Muscle of arm (tissue), 12 donors: Measurements from ENCODE around the gene MAU2. TPM values are rescaled to one million over a fixed set of nuclear protein-coding genes. Genes with fewer than 3 reads are reported as not detected.
A peak's percentile ranks its signal among the peaks of the same experiment; 100 is the strongest.
"Not testable (repeated sequence)": the region's sequence is repeated elsewhere in the genome, so short reads cannot be mapped to it uniquely, and the experiment has no call there.

ENCODE experiments used
- DNase-seq: peaks from one replicate; pipeline ENCODE4 v3.0.0-alpha.2; 2013
- polyA plus RNA-seq, 12 donors: library from polyadenylated mRNA; unstranded; fragments of 120-200 nt; gene quantifications; one replicate each; pipeline ENCODE4 v1.2.1, GENCODE V29; 2013; ENCODE audit not compliant: insufficient read length in 12 of 12

MAU2 gene
- polyA plus RNA-seq, 12 donors = 30.4 to 112 (median 47.5) TPM

DNA sequence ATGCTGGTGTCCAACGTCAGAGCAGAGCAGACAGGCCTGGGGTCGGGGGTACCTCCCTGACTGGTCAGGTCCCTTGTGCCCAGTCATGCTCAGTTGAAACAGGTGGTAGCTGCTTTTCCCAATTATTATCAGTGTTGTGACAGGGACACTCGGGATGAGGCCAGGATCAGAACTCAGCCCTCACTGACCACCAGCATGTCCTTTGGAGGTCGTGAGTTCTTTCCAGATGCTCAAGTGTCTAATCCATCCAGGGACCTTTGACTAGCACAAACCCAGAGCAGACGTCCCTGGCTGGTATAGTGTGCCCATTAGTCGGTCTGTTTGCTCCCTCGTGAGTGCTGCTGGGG lies 22.4 kb downstream of the MAU2 start:
- no peak for DNase-seq

DNA sequence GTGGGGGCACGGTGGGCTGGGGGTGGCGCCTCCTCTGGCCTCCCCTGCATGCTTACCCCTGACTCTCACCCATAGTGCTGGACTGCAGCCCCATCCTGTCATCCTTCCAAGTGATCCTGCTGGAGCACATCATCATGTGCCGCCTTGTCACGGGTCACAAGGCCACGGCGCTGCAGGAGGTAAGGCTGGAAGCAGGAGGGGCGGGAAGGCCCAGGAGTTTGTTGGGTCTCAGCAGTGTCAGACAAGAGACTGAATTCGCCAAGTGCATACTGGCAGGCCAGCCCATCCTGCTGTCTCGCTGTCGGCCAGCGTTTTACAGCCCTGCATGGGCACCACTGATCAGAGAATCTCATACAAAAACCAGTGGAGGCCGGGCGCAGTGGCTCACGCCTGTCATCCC lies 23.1 kb downstream of the MAU2 start:
- no peak for DNase-seq

DNA sequence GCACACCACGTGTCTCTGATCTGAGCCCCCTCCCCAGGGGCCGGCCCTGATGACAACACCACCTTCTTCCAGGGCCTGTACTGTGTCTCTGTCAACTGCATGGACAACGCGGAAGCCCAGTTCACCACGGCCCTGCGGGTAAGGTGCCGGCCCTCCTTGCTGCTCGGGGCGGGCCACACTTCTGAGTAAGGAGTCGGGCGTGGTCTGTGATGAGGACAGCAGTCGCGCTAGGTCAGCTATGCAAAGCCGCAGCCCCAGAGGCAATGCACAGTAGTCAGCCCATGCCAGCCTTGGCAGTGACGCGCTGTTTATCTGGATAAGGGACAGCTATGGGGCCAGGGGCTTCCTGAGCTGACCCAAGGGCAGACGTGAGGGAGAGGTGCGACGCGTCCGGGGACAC lies 24.6 kb downstream of the MAU2 start:
- DNase-seq = no peak

DNA sequence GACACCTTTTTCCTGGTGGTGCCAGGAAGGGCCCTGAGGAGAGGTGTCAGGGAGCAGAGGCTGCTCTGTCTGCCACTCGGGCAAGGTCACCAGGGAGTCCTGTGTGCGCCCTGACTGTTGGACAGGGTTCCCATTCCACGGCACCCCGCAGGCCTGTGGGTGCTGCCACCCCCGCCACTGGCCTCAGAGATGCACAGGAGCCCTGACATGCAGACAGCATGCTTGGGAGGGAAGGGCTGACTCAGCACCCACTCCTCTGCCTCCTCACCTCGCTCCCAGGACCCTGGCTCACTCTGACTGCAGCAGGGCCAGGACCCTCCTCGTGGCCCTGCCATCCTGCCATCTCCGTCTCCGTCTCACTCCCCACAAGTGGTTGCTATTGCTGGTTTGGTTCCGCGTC lies 25.3 kb downstream of the MAU2 start:
- no peak for DNase-seq

DNA sequence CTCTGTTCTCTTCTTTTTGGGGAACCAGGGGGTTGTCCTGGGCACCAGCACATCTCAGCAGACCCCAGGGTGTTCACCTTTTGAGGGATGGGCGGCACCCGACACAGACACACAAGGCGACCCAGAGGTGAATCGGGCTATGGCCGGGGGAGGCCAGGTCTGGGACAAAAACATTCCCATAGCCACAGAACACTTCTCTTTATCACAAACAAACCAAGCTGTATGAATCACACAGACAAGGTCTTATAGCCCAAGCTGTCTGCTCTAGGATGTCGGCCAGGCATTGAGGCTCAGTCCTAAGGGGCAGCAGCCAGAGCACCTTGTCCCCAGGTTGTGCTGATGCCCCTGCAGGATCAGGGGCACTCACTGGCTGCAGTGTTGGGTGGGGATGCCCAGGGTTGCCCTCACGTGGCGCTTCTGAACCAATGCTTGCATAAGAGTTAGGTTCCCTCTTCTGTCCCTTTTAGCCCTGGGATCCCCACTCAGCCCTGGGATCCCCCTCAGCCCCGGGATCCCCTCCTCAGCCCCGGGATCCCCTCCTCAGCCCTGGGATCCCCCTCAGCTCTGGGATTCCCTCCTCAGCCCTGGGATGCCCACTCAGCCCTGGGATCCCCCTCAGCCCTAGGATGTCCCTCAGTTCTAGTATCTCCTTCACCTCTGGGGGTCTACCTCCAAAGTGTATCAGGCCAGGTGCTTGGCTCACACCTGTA lies 26.9 kb downstream of the MAU2 start:
- DNase-seq = no peak

DNA sequence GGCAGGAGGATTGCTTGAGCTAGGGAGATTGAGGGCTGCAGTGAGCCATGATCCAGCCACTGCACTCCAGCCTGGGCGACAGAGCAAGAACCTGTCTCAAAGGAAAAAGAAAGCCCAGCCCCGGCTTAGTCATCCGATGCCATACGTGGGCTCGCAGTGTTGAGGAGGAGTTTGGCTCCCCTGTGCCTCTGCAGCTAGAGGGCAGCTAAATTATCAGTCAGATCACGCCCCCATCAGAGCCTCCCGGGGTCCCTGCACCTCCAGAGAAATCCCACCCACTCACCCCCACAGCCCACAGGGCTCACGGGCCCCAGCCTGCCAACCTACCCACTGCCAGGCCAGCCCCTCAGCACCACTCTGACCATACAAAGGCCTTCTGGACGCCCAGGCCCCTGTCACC lies 27.6 kb downstream of the MAU2 start:
- DNase-seq = no peak

DNA sequence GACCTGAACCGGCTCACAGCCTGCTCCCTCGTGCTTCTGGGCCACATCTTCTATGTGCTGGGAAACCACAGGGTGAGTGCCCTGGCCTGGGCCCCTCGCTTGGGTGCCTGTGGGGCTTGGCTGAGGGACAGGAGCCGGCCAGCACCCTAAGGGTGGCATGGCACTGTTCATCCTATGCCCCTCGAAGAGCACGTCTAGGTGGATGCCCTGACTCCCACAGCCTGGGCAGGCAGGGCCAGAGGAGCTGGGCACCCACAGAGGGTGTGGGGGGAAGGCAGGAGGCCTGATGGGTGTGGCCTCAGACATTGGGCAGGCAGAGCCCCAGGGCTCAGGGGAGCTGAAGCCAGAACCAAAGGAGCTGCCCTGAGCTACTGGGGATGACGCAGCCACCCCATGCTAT lies 28.7 kb downstream of the MAU2 start:
- no peak for DNase-seq

DNA sequence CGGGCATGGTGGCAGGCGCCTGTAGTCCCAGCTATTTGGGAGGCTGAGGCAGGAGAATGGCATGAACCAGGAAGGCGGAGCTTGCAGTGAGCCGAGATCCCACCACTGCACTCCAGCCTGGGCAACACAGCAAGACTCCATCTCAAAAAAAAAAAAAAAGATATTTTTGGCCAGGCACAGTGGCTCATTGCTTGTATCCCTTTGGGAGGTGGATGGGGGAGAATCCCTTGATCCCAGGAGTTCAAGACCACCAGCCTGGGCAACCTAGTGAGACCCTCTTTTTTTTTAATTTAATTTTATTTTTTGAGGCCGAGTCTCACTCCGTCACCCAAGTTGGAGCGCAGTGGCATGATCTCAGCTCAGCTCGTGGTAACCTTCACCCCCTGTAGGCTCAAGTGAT lies 30.1 kb downstream of the MAU2 start:
- not testable (repeated sequence) for DNase-seq

DNA sequence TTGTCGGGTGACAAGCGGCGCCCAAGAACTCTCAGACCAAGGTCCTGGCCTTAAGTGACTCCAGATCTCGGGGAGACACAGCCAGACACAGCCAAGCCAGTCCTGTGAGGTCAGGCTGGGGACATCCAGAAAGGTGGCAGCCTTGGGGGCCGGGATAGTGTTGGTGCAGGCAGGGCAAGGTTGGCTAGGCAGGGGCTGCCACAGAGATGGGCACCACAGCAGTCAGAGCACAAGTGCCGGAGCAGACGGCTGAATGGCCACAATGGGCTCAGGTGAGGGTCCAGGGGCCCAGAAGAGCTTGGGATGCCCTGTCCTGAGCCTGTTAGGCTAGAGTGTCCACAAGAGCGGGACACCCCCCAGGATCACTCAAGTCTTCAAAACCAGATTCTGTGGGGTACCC lies 32.2 kb downstream of the MAU2 start:
- DNase-seq = no peak

DNA sequence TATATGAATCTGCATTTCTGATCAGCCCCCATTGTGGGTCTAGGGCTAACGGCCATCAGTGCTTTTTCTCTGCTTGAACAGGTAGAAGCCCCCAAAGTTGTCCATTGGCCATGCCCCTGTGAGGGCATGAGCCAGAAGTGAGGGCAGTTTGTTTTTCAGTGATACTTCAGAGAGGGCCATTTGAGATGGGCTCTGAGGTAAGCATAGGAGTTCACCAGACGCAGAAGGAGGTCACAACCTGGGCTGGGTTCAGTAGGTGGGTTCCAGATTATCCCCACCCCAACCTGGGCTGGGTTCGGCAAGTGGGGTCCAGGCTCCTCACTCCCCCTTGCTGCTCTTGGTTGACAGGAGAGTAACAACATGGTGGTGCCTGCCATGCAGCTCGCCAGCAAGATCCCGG lies 33.4 kb downstream of the MAU2 start:
- DNase-seq = no peak

DNA sequence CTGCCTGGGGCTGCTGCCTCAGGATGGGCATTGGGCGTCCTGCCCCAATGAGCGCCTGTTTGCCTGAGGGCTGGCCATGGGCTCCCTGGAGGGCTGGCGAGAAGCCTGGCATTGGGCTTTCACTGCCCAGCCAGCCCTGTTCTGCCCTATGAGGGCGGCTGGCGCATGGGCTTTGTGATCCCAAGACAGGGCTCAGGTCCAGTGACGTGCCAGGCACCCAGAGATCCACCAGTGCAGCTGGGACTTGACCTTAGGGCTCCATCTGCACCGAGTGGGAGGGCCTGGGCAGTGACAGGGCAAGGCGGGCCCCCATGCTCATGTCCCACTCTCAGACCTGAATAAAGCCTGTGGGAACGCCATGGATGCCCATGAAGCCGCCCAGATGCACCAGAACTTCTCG lies 34.3 kb downstream of the MAU2 start:
- DNase-seq = no peak

DNA sequence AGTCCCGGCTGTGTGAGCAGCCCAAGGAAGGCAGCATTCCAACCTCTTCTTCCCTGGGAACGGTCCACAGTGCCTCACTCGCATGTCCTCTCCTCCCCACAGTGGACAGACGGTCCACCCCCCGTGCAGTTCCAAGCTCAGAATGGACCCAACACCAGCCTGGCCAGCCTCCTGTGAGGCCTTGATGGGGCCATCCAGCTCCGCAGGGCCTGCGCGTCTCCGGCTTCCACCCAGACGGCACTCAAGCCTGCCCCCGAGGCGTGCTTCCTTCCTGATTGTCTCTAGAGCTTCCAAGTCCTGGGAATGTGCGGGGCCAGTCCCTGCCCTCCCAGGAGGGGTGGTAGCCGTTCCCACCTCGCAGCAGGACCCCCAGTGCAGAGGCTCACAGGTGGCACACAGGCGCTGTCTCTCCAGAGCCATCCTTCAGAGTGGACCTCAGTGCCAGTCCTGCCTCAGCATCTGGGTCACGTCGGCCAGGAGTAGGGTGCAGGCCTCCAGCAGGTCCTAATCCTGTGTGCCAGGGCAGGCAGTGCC lies 35.0 kb downstream of the MAU2 start:
- no peak for DNase-seq

DNA sequence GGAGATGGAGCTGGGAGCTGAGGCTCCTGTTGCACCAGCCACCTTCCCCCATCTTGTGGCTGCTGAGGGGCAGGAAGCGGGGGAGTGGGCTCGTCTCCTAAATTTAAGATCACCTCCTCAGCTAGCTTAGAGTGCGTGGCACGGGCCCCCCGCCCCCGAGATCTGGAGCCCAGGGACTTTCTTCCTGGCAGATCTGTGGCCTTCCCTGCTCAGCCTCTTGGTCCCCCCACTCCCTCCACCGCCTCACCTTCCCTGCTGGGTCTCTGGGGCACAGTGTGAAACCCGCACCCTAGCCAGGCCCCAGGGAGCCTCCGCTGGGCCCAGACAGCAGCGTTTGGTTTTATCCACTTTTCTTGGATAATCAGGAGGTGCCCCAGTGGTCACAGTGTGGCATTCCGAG lies 35.9 kb downstream of the MAU2 start:
- DNase-seq = no peak

DNA sequence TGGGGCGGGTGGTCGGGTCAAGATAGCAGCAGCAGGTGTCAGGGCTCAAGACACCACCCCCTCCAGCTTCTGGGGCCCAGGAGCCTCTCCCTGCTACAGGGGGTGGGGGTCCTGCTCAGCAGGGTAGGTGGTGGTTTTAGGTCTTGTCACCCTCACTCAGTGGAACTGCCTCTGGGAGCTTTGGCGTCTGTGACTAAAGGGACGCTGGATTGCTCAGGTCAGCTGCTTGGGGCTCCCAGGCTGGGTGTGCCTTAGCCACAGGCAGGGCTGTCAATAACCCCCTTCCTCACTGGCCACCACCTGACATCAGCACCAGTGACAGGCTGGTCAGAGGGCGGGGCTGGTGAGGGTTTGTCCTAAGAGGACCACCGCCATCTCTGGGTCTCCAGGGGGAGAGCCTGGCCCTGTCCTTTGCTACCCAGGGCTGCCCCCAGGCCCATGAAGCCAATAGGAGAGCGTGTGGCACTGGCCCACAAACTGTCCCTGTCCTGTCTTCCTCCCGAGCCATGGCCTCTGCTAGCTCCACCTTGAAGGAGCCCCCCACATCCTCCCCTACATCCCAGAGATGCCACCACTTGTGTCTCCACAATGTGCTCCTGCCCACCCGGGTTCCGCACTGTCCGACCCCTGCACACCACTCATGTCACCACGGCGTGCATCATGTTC lies 36.4 kb downstream of the MAU2 start:
- DNase-seq = no peak

DNA sequence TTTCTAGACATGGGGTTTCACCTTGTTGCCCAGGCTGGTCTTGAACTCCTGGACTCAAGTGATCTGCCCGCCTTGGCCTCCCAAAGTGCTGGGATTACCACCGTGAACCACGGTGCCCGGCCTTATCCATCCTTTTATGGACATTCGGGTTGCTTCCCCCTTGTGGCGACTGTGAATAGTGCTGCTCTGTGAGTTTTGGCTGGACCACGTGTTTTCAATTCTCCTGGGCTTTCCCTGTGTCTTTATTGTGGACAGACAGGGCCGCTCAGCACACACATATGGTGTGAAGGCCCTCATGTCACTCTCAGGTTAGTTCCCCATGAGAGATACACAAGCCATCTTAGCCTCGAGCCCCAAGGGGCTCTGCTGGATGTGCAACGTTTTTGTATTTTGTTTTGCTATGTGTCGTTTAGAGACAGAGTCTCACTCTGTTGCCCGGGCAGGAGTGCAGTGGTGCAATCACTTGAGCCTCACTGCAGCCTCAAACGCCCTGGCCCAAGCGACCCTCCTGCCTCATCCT lies 40.5 kb downstream of the MAU2 start:
- DNase-seq = peak; percentile 83

DNA sequence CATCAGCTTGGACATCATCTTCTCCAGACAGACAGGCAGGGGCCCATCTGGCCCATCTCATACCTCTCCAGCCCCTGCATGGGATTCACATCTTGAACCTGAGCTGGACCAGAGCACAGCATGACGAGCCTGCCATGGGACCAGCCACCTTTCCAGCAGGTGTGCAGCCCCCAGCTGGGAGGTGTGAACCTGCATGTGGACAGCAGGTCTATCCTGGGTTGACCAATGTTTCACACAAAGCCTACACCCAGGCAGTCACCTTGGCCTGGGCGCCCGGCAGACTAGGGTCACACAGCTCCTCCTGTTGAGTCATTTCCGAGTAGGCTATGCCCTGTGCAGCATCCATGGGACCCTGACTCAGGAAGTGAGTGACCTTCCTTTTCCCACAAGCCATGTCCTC lies 41.4 kb downstream of the MAU2 start:
- DNase-seq = no peak

DNA sequence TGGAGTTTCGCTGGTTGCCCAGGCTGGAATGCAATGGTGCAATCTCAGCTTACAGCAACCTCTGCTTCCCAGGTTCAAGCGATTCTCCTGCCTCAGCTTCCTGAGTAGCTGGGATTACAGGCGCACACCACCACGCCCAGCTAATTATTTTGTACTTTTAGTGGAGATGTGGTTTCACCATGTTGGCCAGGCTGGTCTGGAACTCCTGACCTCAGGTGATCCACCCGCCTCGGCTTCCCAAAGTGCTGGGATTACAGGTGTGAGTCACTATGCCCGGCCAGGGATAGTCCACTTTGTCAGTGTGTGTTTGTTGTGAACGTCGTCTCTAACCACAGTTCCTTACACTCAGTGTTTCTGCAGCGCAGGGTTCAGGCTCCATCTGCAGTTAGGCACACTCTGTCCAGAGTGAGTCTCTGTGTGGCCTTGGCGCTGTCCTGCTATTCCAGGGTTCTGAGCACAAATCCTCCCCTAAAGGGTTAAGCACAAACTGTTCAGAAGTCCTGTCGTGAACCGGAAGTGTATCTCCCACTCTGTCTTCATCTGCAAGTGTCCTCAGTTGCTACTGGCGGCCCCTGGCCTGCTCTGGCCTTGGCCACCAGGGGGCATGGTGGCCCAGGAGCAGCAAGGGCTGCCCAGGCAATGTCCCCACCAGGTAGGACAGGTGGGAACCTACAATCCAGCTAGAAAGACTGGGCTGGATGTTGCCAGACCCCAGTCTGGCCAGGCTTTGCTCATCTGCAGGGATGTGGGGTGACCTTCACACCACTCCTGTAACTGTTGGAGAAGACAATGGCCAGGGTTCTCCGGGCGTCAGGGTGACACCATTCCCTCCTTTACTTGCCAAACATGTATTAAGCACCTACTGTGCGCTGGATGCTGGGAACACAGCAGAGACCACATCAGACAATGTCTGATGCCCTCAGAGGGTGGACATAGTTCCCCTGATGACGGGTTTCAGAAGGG lies 46.1 kb downstream of the MAU2 start:
- DNase-seq = peak; percentile 43

DNA sequence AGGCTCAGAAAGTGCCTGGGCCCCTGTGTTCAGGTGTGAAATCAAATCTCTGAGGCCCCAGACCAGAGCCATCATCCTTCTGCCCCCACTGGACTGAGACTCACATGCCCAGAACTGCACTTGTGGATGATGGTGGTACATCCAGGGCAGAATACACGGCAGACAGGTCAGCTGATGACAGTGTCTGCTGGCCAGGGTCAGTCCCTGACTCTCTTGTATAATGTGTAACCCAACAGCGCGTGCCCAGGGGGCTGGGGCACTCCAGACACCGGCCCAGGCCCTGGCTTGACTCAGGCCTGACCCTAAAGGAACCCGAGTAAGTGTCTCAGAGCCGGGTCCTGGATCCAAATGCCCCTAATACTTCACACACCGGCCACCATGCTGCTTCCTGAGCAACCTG lies 47.5 kb downstream of the MAU2 start:
- no peak for DNase-seq

DNA sequence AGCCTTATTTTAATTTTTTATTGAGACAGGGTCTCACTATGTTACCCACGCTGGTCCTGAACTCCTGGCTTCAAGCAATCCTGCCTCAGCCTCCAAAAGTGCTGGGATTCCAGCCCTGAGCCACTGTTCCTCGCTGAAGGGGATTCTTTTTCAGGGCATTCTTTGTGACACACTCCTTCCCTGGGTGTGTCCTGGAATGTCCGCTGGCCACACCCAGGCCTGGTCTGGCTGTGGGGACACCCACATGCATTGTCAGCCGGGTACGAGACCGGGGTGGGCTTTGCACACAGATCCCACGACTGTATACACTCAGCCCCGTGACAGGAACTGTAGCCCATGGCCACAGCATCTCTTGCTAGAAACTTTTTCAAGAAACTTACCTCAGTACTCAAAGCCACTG lies 50.4 kb downstream of the MAU2 start:
- DNase-seq = no peak

DNA sequence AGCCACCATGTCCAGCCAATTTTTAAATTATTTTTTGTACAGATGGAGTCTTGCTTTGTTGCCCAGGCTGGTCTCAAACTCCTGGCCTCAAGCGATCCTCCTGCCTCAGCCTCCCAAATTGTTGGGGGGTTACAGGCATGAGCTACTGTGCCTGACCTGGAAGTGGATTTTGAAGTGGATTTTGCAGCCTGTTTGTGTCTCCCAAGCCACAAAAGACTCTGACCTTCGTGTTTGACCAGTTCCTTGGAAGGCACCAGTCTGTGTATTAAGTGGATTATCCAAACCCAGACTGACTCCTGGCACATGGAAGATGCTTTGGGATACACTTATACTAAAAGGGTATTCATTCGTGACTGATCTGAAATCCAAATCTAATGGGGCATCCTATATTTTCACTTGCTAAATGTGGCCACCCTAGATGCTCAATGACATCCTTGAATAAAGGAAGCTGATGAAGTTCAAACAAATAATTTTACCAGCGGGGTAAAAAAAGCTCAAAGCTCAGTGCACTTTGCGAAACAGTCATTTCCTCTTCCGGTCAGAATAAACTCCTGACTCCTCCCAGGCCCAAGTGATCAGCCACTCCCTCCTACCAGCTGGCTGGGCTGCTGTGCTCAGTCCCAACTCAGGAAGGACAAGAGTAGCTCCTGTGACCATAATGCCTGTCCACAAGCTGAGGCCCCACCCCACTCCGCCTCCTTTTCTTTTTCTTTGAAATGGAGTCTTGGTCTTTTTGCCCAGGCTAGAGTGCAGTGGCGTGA lies 52.2 kb downstream of the MAU2 start:
- no peak for DNase-seq

DNA sequence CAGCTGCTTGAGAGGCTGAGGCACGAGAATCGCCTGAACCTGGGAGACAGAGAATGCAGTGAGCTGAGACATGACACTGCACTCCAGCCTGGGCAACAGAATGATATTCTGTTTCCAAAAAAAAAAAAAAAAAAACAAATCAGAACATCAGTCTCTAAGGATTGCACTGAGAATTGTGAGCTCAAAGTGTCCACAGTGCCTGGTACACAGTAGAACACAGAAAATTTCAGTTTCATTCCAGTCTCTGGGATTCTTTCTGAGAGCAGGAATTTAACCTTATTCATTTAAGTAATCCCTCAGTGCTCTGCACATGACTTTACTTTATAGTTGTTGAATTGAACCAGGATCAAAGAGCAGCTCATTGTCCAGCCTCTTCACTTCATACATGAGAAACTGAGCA lies 58.9 kb downstream of the MAU2 start:
- no peak for DNase-seq

DNA sequence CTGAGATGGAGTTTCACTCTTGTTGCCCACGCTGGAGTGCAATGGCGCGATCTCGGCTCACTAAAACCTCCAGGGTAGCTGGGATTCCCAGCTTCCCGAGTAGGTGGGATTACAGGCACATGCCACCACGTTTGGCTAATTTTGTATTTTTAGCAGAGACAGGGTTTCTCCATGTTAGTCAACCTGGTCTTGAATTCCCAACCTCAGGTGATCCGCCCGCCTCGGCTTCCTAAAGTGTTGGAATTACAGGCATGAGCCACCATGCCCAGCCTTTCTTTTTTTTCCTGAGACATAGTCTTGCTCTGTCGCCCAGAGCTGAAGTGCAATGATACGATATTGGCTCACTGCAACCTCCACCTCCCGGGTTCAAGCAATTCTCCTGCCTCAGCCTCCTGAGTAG lies 59.7 kb downstream of the MAU2 start:
- DNase-seq = not testable (repeated sequence)
